Erythroblast (primary cell): ENCODE data around the gene MAP4K5.

Experiments
- GATA1 ChIP-seq: IDR thresholded peaks from 2 replicates; pipeline ENCODE4 v1.6.1; 2011; ENCODE audit warnings: low read depth, mild to moderate bottlenecking, control low read depth, low read length, moderate library complexity
- POLR2A ChIP-seq: IDR thresholded peaks from 2 replicates; pipeline ENCODE4 v1.6.1; 2011; ENCODE audit warnings: mild to moderate bottlenecking, low read length

GRCh38 chr14:50381008-50381407 is 151.4 kb downstream of the MAP4K5 start:
- TF ChIP-seq POLR2A (no peak), GATA1 (no peak)
